Measurements from ENCODE around the gene TINAGL1. TPM values are rescaled to one million over a fixed set of nuclear protein-coding genes. Genes with fewer than 3 reads are reported as not detected.

Gene TINAGL1
- total and polyA plus RNA-seq, 2 of the 13 experiments (the other 11 are each of a cell fraction or from before 2014, with no cell fraction given) = 24.7 to 76.8 TPM

GRCh38 chr1:31548907-31549808 is 27.2 kb upstream of the TINAGL1 start (continued):
- TF ChIP-seq FUBP1 (CRISPR knock-in tag; IDR thresholded peaks at IDR 0.05; ENCODE audit: borderline replicate concordance) (no peak), PBX2 (CRISPR knock-in tag; IDR thresholded peaks at IDR 0.05) (peak; percentile 75), CEBPB (IDR thresholded peaks at IDR 0.05; ENCODE audit: borderline replicate concordance, low read depth, low read length) (peak; percentile 25; the same call in 1 of the 2 replicates), FOXP1 (IDR thresholded peaks at IDR 0.05) (no peak), FOXP1 (CRISPR knock-in tag; IDR thresholded peaks at IDR 0.05) (no peak), WIZ (CRISPR knock-in tag; IDR thresholded peaks at IDR 0.05) (peak; percentile 47; the same call in 1 of the 2 replicates), SALL1 (CRISPR knock-in tag; IDR thresholded peaks at IDR 0.05) (peak; percentile 55; the same call in 1 of the 2 replicates), ZNF670 (CRISPR knock-in tag; IDR thresholded peaks at IDR 0.05; ENCODE audit: borderline replicate concordance) (no peak), ZNF563 (CRISPR knock-in tag; IDR thresholded peaks at IDR 0.05) (peak; percentile 38; the same call in 1 of the 2 replicates), ZMAT3 (CRISPR knock-in tag; conservative IDR thresholded peaks at IDR 0.05) (0 out of 2 replicates have a peak, but pooled peaks have one; percentile 37), NBN (conservative IDR thresholded peaks at IDR 0.05) (no peak), TFDP2 (CRISPR knock-in tag; IDR thresholded peaks at IDR 0.05) (no peak), GFI1 (CRISPR knock-in tag; IDR thresholded peaks at IDR 0.05; ENCODE audit: borderline replicate concordance) (no peak), ZNF260 (CRISPR knock-in tag; IDR thresholded peaks at IDR 0.05; ENCODE audit: borderline replicate concordance, low read depth) (no peak), TSC22D2 (CRISPR knock-in tag; IDR thresholded peaks at IDR 0.05; ENCODE audit: borderline replicate concordance) (0 out of 2 replicates have a peak, but pooled peaks have one; percentile 38), ZNF329 (CRISPR knock-in tag; IDR thresholded peaks at IDR 0.05; ENCODE audit: low read depth) (no peak), ZNF234 (CRISPR knock-in tag; conservative IDR thresholded peaks at IDR 0.05) (peak; percentile 61; the same call in 1 of the 2 replicates), ZNF546 (CRISPR knock-in tag; conservative IDR thresholded peaks at IDR 0.05) (0 out of 2 replicates have a peak, but pooled peaks have one; percentile 57)
- TF ChIP-seq, protein P1, sequence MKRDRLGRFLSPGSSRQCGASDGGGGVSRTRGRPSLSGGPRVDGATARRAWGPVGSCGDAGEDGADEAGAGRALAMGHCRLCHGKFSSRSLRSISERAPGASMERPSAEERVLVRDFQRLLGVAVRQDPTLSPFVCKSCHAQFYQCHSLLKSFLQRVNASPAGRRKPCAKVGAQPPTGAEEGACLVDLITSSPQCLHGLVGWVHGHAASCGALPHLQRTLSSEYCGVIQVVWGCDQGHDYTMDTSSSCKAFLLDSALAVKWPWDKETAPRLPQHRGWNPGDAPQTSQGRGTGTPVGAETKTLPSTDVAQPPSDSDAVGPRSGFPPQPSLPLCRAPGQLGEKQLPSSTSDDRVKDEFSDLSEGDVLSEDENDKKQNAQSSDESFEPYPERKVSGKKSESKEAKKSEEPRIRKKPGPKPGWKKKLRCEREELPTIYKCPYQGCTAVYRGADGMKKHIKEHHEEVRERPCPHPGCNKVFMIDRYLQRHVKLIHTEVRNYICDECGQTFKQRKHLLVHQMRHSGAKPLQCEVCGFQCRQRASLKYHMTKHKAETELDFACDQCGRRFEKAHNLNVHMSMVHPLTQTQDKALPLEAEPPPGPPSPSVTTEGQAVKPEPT (CRISPR knock-in tag; IDR thresholded peaks at IDR 0.05; ENCODE audit: low read depth) = peak; percentile 77; the same call in 1 of the 2 replicates
- TF ChIP-seq, protein P2, sequence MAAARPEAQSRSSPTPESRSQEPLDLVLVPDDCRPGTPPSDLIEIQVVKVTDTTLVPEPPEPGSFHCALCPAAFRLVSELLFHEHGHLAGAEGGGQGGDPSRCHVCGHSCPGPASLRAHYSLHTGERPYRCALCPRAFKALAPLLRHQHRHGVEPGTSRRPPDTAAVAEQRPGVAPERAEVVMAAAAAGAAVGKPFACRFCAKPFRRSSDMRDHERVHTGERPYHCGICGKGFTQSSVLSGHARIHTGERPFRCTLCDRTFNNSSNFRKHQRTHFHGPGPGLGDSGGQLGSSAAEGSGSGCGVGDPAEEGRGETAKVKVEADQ (CRISPR knock-in tag; IDR thresholded peaks at IDR 0.05; ENCODE audit: borderline replicate concordance) = no peak

All from HepG2 (cell line).